ENCODE data around the gene RYR1. TPM values are rescaled to one million over a fixed set of nuclear protein-coding genes. Genes with fewer than 3 reads are reported as not detected.

The RYR1 gene
- total RNA-seq, 1 donor from 2014 or later: 0.32 TPM

- Mint-ChIP-seq H3K4me3 (ENCODE audit: unreplicated experiment) (no peak overlapping the region), H3K9me3 (ENCODE audit: unreplicated experiment) (no peaks in the 10 kb centered on the region), H3K36me3 (ENCODE audit: low read depth, unreplicated experiment) (peaks cover 22% of the 10 kb centered on the region), H3K27me3 (ENCODE audit: low read depth, unreplicated experiment) (no peaks in the 10 kb centered on the region), H3K4me1 (ENCODE audit: low read depth, unreplicated experiment) (peaks cover 3% of the 10 kb centered on the region), H3K27ac (ENCODE audit: unreplicated experiment) (no peak overlapping the region)
- no peaks in the 10 kb centered on the region for H3K79me2 ChIP-seq (ENCODE audit: insufficient read depth, low read length)
- no peak overlapping the region for H3K27ac ChIP-seq (ENCODE audit: low read depth, low read length)
- peaks cover 9% of the 10 kb centered on the region for H4K20me1 ChIP-seq (ENCODE audit: insufficient read depth, low read length)
- DNase-seq (ENCODE audit: low read depth) (no peak), FAIRE-seq (no peak)
- H3K4me2 ChIP-seq (ENCODE audit: low read length): no peak overlapping the region
- H3K4me1 ChIP-seq (ENCODE audit: insufficient read depth, low read length): no peaks in the 10 kb centered on the region
- no peak overlapping the region for H3K9ac ChIP-seq (ENCODE audit: low read length)
- TF ChIP-seq EZH2 (IDR thresholded peaks at IDR 0.05; ENCODE audit: insufficient read depth, low read length): no peak
- TF ChIP-seq, protein P1, sequence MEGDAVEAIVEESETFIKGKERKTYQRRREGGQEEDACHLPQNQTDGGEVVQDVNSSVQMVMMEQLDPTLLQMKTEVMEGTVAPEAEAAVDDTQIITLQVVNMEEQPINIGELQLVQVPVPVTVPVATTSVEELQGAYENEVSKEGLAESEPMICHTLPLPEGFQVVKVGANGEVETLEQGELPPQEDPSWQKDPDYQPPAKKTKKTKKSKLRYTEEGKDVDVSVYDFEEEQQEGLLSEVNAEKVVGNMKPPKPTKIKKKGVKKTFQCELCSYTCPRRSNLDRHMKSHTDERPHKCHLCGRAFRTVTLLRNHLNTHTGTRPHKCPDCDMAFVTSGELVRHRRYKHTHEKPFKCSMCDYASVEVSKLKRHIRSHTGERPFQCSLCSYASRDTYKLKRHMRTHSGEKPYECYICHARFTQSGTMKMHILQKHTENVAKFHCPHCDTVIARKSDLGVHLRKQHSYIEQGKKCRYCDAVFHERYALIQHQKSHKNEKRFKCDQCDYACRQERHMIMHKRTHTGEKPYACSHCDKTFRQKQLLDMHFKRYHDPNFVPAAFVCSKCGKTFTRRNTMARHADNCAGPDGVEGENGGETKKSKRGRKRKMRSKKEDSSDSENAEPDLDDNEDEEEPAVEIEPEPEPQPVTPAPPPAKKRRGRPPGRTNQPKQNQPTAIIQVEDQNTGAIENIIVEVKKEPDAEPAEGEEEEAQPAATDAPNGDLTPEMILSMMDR (IDR thresholded peaks at IDR 0.05; ENCODE audit: insufficient read depth, low read depth, low read length): no peak
- no peak overlapping the region for H3K4me3 ChIP-seq (ENCODE audit: insufficient read depth, low read depth, low read length)
- H2AFZ ChIP-seq (ENCODE audit: low read depth, low read length): no peak overlapping the region
- H3K36me3 ChIP-seq (ENCODE audit: insufficient read depth, low read length): peaks cover 4% of the 10 kb centered on the region
- no peaks in the 10 kb centered on the region for H3K9me3 ChIP-seq (ENCODE audit: insufficient read depth, low read depth, low read length)
- H3K27me3 ChIP-seq (ENCODE audit: insufficient read depth, low read length): no peaks in the 10 kb centered on the region
Measured at GRCh38 chr19:38635483-38636399, 202.2 kb downstream of the RYR1 start.

Other genes starting within 250 kb of the RYR1 start
- 4.0 and 4.5 TPM in 2 replicates for gene DPF1, start 209.5 kb upstream of the RYR1 start, total RNA-seq
- 13.4 and 18.0 TPM in 2 replicates for gene PPP1R14A, start 177.3 kb upstream of the RYR1 start, total RNA-seq
- gene SPINT2, start 169.1 kb upstream of the RYR1 start, total RNA-seq: 119 and 171 TPM in 2 replicates
- gene C19orf33, start 129.4 kb upstream of the RYR1 start, total RNA-seq: 4.9 and 5.8 TPM in 2 replicates
- gene YIF1B, start 117.7 kb upstream of the RYR1 start, total RNA-seq: 81.3 and 85.7 TPM in 2 replicates
- gene KCNK6, start 113.8 kb upstream of the RYR1 start, total RNA-seq: 8.6 and 10.8 TPM in 2 replicates
- 2.2 and 6.4 TPM in 2 replicates for gene CATSPERG, start 97.9 kb upstream of the RYR1 start, total RNA-seq
- 215 and 218 TPM in 2 replicates for gene PSMD8, start 59.1 kb upstream of the RYR1 start, total RNA-seq
- 2.1 and 2.8 TPM in 2 replicates for gene GGN, start 45.7 kb upstream of the RYR1 start, total RNA-seq
- gene SPRED3, start 45.0 kb upstream of the RYR1 start, total RNA-seq: 17.3 and 19.0 TPM in 2 replicates
- gene FAM98C, start 30.6 kb upstream of the RYR1 start, total RNA-seq: 11.9 and 15.0 TPM in 2 replicates
- gene RASGRP4, start 7.5 kb upstream of the RYR1 start, total RNA-seq: not detected in 2 replicates
- gene MAP4K1, start 184.3 kb downstream of the RYR1 start, total RNA-seq: 0.87 and 1.7 TPM in 2 replicates
- gene EIF3K, start 185.5 kb downstream of the RYR1 start, total RNA-seq: 222 and 229 TPM in 2 replicates
- 805 and 879 TPM in 2 replicates for gene ACTN4, start 214.0 kb downstream of the RYR1 start, total RNA-seq

Data from astrocyte (in vitro differentiated cells and primary cell).